MM.1S (cell line): Measurements from ENCODE around the gene NAA10.

ENCODE experiments used
- CTCF ChIP-seq: fragments of 300-600 bp; sonication (generic); IDR thresholded peaks from 2 replicates; pipeline ENCODE4 v1.5.1; 2016; ENCODE audit warnings: antibody characterized with exemption, low read length, mixed read lengths
- EZH2 ChIP-seq: fragments of 300-600 bp; sonication (generic); optimal IDR thresholded peaks from 2 replicates; pipeline ENCODE3; 2017; ENCODE audit warnings: low read depth, mild to moderate bottlenecking, antibody characterized with exemption, low read length, mixed read lengths
- EZH2phosphoT487 ChIP-seq: fragments of 300-600 bp; sonication (generic); IDR thresholded peaks from 2 replicates; pipeline ENCODE4 v1.6.1; 2018; ENCODE audit warnings: antibody characterized with exemption, low read length

- TF ChIP-seq EZH2phosphoT487: no peak
- no peak for TF ChIP-seq CTCF
- TF ChIP-seq EZH2: no peak
Observed at GRCh38 chrX:153941336-153942252, 6.8 kb upstream of the NAA10 start.
